ENCODE measurements around the gene ST6GALNAC2. TPM values are rescaled to one million over a fixed set of nuclear protein-coding genes. Genes with fewer than 3 reads are reported as not detected.

Gene ST6GALNAC2
- total RNA-seq, 2 experiments from 2014 or later: not detected

DNA sequence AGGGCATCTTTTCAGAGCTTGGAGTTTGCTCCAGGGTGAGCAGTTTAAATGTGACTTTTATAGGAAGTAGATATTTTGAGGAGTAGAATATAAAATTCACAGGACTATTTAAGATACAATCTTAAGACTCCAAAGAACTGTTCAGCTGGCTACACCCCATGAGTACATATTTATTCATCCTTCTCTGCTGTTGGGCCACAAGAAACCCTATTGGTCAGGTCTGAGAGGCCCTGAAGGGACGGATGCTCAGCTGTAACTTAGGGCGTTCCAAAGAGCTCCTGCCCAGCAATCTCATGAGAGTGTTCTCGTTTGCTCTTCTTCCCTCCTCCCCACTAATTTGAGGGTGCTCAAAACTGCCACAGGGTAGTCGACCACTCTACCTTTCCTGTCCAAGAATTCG, 7.3 kb downstream of the ST6GALNAC2 start:
- CTCF ChIA-PET: interaction anchor here (1.1 to 2.2 kb wide), 4 partner anchors 34 to 103 kb away, joined by 3 to 9 read pairs (median 4); no protein-coding TSS in a partner anchor
- peaks cover 4% of the 10 kb centered on the region for H3K27me3 Mint-ChIP-seq (ENCODE audit: low read depth)
- H3K9me3 Mint-ChIP-seq: no peaks in the 10 kb centered on the region
- H3K27ac Mint-ChIP-seq: no peak overlapping the region
- intact Hi-C loops (cut with micrococcal nuclease): no loop called here
- no peaks in the 10 kb centered on the region for H3K36me3 Mint-ChIP-seq (ENCODE audit: low read depth)
- no peak overlapping the region for H3K4me3 Mint-ChIP-seq
- DNase-seq: no peak
- peaks cover 5% of the 10 kb centered on the region for H3K4me1 Mint-ChIP-seq (ENCODE audit: low read depth)

DNA sequence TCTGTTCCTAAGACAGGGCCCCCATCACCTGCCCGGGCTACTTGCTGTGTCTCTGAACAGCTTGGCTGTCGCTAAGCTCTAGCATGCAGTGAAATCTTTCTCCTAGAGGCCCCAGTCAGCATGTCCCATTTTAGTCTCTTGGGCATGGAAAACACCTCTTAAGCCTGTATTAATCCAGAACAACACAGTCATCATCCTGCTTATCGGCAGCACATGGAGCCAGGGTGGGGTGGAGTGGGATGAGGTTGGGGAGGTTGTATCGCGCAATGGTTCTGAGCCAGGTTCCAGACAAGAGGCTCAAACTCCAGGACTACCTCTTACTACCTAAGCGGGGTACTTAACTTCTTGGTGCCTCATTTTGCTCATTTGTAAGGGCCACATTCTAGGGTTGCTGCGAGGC, 7.8 kb downstream of the ST6GALNAC2 start:
- Mint-ChIP-seq H3K27me3 (ENCODE audit: low read depth) (peaks cover 4% of the 10 kb centered on the region), H3K36me3 (ENCODE audit: low read depth) (no peaks in the 10 kb centered on the region), H3K27ac (no peak overlapping the region), H3K4me1 (ENCODE audit: low read depth) (peaks cover 5% of the 10 kb centered on the region), H3K9me3 (no peaks in the 10 kb centered on the region), H3K4me3 (no peak overlapping the region)
- no peak for DNase-seq
- intact Hi-C loops (cut with micrococcal nuclease): no loop called here
- CTCF ChIA-PET: interaction anchor here (1.2 to 2.2 kb wide), 4 partner anchors 10 to 104 kb away, joined by 4 to 9 read pairs (median 4); no protein-coding TSS in a partner anchor

DNA sequence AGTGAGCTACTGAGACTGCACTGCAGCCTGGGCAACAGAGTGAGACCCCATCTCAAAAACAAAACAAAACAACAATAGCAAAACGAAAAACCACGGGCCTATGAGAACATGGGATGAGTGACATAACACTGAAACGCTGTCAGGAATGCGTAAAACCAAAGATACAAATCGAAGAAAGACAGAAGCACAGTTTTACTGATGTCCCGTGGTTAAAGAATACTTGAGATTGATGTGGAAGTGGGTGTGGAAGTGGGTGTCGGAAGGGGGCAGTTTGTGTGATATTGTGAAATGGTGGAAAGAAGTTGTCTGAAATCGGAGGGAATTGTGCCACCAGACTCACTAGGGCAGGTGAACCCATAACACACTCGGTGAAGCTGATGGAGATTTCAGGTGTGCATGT, 9.5 kb downstream of the ST6GALNAC2 start:
- CTCF ChIA-PET: interaction anchor here (0.5 to 1.1 kb wide), 3 partner anchors 48 to 1471 kb away, joined by 3 read pairs; no protein-coding TSS in a partner anchor
- intact Hi-C loops (cut with micrococcal nuclease): no loop called here

DNA sequence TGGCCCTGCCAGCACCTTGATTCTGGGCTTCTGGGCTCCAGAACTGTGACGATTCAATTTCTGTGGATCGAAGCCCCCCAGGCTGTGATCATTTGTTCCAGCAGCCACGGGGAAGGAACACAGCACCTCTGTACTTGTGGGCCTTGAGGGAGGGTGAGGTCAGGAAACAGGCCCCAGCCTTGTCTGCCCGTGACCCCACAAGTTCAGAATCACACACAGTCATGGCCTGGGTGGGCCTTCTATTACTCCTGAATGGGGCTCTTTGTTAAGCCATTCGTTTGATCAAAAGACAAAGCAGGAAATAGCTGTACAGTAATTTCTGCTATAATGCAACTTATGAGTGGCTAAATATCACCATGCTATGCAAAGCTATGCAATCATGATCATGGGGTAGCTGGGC, 10.1 kb downstream of the ST6GALNAC2 start:
- no peak for DNase-seq
- H3K27me3 Mint-ChIP-seq (ENCODE audit: low read depth): no peaks in the 10 kb centered on the region
- H3K9me3 Mint-ChIP-seq: no peaks in the 10 kb centered on the region
- no peak overlapping the region for H3K4me3 Mint-ChIP-seq
- H3K27ac Mint-ChIP-seq: no peak overlapping the region
- intact Hi-C loops (cut with micrococcal nuclease): no loop called here
- no peaks in the 10 kb centered on the region for H3K36me3 Mint-ChIP-seq (ENCODE audit: low read depth)
- CTCF ChIA-PET: interaction anchor here (0.5 to 1.1 kb wide), 2 partner anchors 48 to 1472 kb away, joined by 3 read pairs; no protein-coding TSS in a partner anchor
- H3K4me1 Mint-ChIP-seq (ENCODE audit: low read depth): peaks cover 5% of the 10 kb centered on the region

More for the DNA sequence above, 9.5 kb downstream of the ST6GALNAC2 start:
- H3K27me3 Mint-ChIP-seq (ENCODE audit: low read depth): no peaks in the 10 kb centered on the region
- no peak overlapping the region for H3K4me3 Mint-ChIP-seq
- no peaks in the 10 kb centered on the region for H3K36me3 Mint-ChIP-seq (ENCODE audit: low read depth)
- no peaks in the 10 kb centered on the region for H3K9me3 Mint-ChIP-seq
- H3K27ac Mint-ChIP-seq: no peak overlapping the region
- H3K4me1 Mint-ChIP-seq (ENCODE audit: low read depth): peaks cover 5% of the 10 kb centered on the region
- no peak for DNase-seq

DNA sequence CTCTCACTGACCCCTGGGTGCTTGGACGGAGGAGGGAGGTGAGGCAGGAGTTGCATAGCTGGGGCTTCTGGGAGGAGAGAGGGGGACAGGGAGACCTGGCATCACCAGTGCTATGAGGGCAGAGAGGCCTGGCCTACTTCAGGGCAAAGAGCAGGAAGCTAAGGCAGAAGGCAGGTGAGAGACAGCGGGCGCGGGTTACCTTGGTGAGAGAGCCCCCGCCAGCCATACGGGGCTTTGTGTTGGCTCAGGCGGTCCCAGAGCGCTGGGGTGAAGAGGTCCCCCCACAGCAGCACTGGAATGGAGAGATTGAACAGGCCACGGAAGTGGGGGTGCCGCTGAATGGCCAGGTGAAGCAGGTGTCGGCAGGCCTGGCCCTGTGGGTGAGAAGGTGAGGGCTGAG, 11.5 kb downstream of the ST6GALNAC2 start:
- Mint-ChIP-seq H3K36me3 (ENCODE audit: low read depth) (no peaks in the 10 kb centered on the region), H3K4me1 (ENCODE audit: low read depth) (peaks cover 2% of the 10 kb centered on the region), H3K4me3 (no peak overlapping the region), H3K9me3 (no peaks in the 10 kb centered on the region), H3K27ac (no peak overlapping the region), H3K27me3 (ENCODE audit: low read depth) (no peaks in the 10 kb centered on the region)
- CTCF ChIA-PET: no interaction called here
- intact Hi-C loops (cut with micrococcal nuclease): no loop called here
- DNase-seq: no peak

DNA sequence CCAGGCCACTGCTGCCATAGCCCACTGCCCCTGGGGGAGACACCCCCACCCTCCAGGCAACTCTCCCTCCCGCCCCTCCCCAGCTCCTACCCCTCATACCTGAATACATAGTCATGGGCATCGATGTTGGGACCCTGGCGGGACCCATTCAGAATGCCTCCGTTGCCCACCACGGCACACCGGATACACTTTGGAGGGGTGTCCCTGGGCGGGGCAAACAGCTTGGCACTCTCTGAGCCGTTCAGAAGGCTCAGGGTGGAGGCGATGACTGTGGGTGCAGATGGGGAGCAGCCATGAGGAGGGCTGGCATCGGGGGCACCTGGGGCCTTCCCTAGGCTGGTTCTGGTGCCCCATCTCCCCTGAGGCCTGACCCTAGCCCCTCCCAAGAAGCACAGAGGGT, 12.6 kb downstream of the ST6GALNAC2 start:
- peaks cover 2% of the 10 kb centered on the region for H3K4me1 Mint-ChIP-seq (ENCODE audit: low read depth)
- H3K27ac Mint-ChIP-seq: no peak overlapping the region
- CTCF ChIA-PET: no interaction called here
- intact Hi-C loops (cut with micrococcal nuclease): no loop called here
- no peaks in the 10 kb centered on the region for H3K9me3 Mint-ChIP-seq
- H3K27me3 Mint-ChIP-seq (ENCODE audit: low read depth): no peaks in the 10 kb centered on the region
- H3K4me3 Mint-ChIP-seq: no peak overlapping the region
- H3K36me3 Mint-ChIP-seq (ENCODE audit: low read depth): no peaks in the 10 kb centered on the region
- DNase-seq: no peak

DNA sequence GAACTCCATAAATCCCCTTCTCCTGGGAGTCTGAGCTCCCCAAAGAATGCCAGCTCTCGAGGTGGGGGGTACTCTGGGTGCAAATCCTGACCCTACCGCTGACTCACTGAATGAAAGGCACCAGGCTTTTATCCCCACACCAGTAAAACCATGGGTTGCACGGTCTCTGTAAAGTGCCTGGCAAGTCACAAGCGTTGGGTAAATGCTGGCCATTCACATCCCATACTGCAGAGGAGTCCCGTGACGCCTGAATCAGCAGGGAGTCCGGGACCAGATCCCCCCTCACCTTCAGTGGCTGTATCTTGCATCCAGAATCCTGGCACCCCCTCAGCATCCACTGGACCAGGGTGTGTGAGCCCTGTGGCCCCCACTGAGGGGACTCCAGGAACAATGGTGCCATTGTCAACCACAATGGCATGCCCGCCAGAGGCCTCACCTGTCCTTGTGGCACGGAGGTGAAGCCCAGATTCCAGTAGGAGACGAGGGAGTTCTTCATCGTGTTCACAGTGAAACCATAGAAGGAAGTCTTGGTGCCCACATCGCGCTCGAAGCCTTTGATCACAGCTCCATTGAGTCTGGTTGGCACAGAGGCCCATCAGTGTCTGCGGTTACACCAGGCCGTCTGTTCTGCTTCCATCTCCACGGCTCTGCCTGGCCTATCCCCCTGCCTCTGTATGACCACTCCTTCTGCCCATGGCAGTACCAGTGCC, 13.3 kb downstream of the ST6GALNAC2 start:
- H3K27me3 Mint-ChIP-seq (ENCODE audit: low read depth): no peaks in the 10 kb centered on the region
- H3K9me3 Mint-ChIP-seq: no peaks in the 10 kb centered on the region
- H3K4me1 Mint-ChIP-seq (ENCODE audit: low read depth): peaks cover 2% of the 10 kb centered on the region
- intact Hi-C loops (cut with micrococcal nuclease): no loop called here
- DNase-seq: no peak
- no peak overlapping the region for H3K4me3 Mint-ChIP-seq
- H3K27ac Mint-ChIP-seq: no peak overlapping the region
- no peaks in the 10 kb centered on the region for H3K36me3 Mint-ChIP-seq (ENCODE audit: low read depth)
- CTCF ChIA-PET: interaction anchor here (0.5 kb wide), 1 partner anchor 569 kb away, joined by 3 read pairs; no protein-coding TSS in a partner anchor

DNA sequence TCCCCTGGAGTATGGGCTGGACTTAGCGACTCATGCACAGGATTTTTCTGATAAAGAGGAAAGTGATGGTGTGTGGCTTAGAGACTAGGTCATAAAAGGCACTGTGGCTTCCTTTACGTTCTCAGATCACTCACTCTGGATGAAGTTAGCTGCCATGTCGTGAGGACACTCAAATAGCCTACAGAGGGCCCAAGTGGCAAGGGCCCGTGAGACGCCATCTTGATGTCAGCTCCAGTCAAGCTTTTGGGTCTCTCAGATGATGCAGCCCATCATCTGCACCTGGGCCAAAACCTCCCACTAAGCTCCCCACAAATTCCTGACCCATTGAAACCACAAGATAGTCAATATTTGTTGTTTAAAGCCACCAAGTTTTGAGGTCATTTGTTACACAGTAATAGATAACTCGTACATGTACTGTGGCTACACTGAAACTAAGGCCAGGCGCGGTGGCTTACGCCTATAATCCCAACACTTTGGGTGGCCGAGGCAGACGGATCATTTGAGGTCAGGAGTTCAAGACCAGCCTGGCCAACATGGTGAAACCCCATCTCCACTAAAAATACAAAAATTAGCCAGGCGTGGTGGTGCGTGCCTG, 14.7 kb downstream of the ST6GALNAC2 start:
- H3K27ac Mint-ChIP-seq: no peak overlapping the region
- intact Hi-C loops (cut with micrococcal nuclease): no loop called here
- H3K27me3 Mint-ChIP-seq (ENCODE audit: low read depth): no peaks in the 10 kb centered on the region
- CTCF ChIA-PET: interaction anchor here (2.1 kb wide), 1 partner anchor 54 kb away, joined by 6 read pairs; no protein-coding TSS in a partner anchor
- peaks cover 6% of the 10 kb centered on the region for H3K36me3 Mint-ChIP-seq (ENCODE audit: low read depth)
- no peak overlapping the region for H3K4me3 Mint-ChIP-seq
- no peaks in the 10 kb centered on the region for H3K9me3 Mint-ChIP-seq
- H3K4me1 Mint-ChIP-seq (ENCODE audit: low read depth): peaks cover 5% of the 10 kb centered on the region
- no peak for DNase-seq

DNA sequence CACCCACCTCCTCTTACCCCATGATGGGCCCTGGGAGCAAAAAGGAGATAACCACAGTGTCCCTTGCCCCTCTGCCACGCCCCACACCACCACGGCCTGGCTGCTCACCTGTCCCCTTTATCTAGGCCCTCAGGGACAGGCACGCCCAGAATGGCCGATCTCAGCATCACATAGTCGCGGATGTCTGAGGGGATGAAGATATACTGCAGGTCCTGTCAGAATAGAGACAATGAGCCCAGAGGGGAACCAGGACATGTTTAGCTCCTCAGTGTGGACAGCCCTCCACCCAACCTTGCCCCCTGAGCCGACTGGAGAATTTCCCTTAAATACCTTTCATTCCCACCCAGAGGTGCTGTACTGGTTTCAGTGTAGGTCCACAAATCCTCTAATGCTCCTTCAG, 15.2 kb downstream of the ST6GALNAC2 start:
- Mint-ChIP-seq H3K36me3 (ENCODE audit: low read depth) (peaks cover 11% of the 10 kb centered on the region), H3K4me1 (ENCODE audit: low read depth) (peaks cover 9% of the 10 kb centered on the region), H3K27me3 (ENCODE audit: low read depth) (no peaks in the 10 kb centered on the region), H3K27ac (no peak overlapping the region), H3K9me3 (no peaks in the 10 kb centered on the region), H3K4me3 (no peak overlapping the region)
- CTCF ChIA-PET: interaction anchor here (2.1 kb wide), 1 partner anchor 54 kb away, joined by 6 read pairs; no protein-coding TSS in a partner anchor
- no peak for DNase-seq
- intact Hi-C loops (cut with micrococcal nuclease): no loop called here

DNA sequence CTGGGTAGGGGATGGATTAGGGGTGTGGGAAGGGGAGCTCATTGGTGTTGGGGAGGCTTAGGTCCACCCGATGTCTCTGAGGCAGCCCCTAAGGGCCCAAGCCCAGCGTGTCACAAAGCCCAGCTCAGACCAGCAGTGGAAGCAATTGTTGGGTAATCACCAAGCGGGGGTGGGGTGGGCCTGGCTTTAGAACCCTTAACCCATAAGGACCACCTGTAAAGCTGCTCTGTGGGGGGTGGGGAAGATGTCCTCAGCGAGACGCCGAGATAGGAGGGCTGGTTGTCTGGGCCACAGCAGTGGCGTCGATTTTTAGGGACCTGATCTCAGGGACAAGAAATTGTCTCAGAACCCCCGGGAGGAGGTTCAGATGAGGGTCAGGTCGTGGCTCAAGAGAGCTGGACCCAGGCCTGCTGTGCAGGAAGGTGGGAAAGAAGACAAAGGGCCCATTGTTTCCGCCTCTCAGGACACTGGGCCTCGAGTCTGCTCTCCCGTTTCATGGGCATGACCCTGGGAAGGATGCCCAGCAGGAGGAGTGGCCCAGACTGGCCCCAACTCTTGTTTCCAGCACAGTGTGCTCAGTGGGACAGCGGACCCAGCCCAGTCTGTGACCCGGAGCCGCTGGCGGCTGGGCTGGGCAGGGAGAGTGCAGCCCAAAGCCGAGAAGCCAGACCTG, 15.9 kb downstream of the ST6GALNAC2 start:
- peaks cover 17% of the 10 kb centered on the region for H3K36me3 Mint-ChIP-seq (ENCODE audit: low read depth)
- peaks cover 16% of the 10 kb centered on the region for H3K4me1 Mint-ChIP-seq (ENCODE audit: low read depth)
- no peak overlapping the region for H3K4me3 Mint-ChIP-seq
- H3K9me3 Mint-ChIP-seq: no peaks in the 10 kb centered on the region
- CTCF ChIA-PET: interaction anchor here (0.6 to 2.1 kb wide), 2 partner anchors 55 to 403 kb away, joined by 3 to 6 read pairs; no protein-coding TSS in a partner anchor
- no peaks in the 10 kb centered on the region for H3K27me3 Mint-ChIP-seq (ENCODE audit: low read depth)
- no peak for DNase-seq
- intact Hi-C loops (cut with micrococcal nuclease): no loop called here
- H3K27ac Mint-ChIP-seq: no peak overlapping the region

DNA sequence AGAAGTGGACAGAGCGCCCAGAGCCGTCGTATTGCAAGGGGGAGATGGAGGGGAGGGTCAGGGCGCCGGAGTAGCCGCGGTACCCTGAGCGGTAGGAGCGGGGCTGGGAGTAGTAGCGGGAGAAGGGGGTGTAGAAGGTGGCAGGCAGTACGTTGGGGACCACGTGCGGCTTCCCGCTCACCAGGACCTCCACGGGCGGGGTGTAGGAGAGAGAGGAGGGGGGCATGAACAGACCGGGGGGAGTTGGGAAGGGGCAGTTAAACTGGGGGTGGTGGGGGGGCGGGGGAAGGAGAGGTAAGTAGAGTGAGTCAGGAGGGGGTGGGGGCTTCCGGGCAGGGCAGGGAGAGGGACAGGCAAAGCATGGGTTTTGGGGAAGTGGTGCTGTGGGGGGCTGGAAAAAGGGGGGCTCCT, 16.8 kb downstream of the ST6GALNAC2 start:
- no peak for DNase-seq
- no peak overlapping the region for H3K4me3 Mint-ChIP-seq
- no peak overlapping the region for H3K27ac Mint-ChIP-seq
- H3K9me3 Mint-ChIP-seq: no peaks in the 10 kb centered on the region
- intact Hi-C loops (cut with micrococcal nuclease): no loop called here
- H3K4me1 Mint-ChIP-seq (ENCODE audit: low read depth): peaks cover 17% of the 10 kb centered on the region
- no peaks in the 10 kb centered on the region for H3K27me3 Mint-ChIP-seq (ENCODE audit: low read depth)
- CTCF ChIA-PET: no interaction called here
- H3K36me3 Mint-ChIP-seq (ENCODE audit: low read depth): peaks cover 19% of the 10 kb centered on the region

DNA sequence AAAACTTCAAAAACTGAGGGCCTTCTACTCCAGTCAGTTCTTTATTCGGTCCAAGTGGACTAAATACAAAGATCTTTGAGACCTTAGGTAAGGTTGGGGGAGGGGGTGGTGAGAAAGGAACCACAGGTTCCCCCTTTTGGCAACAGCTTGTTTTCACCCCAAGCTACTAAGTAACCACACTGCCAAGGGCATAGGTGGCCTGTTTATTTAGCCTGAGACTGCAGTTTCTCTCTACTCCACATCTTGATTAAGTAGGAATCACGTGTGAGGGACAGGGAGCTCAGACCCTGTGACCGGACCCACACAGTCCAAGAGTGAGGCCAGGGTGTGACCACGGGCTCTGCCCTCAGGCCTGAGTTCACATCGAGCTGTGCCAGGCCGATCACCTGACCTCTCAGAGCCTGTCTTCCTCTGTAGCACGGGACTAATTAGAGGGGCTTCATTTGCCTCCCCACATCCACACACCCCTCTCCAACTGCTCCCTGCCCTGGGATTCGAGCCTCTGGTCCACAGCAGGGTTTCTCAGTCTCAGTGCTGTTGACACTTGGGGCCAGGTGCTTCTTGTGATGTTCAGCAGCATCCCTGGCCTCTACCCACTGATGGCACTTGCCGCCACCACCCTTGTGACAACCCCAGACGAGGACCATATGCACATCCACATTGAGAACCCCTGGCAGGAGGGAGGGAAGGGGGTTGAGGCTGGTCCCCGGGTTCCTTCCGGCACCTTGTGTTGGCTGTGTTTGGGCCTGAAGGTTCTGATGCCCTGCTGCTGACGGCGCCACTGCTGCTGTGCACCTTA, 17.8 kb downstream of the ST6GALNAC2 start:
- peaks cover 23% of the 10 kb centered on the region for H3K4me1 Mint-ChIP-seq (ENCODE audit: low read depth)
- no peaks in the 10 kb centered on the region for H3K9me3 Mint-ChIP-seq
- no peaks in the 10 kb centered on the region for H3K27me3 Mint-ChIP-seq (ENCODE audit: low read depth)
- no peak for DNase-seq
- no peak overlapping the region for H3K4me3 Mint-ChIP-seq
- H3K27ac Mint-ChIP-seq: no peak overlapping the region
- H3K36me3 Mint-ChIP-seq (ENCODE audit: low read depth): peaks cover 26% of the 10 kb centered on the region
- CTCF ChIA-PET: interaction anchor here (1.4 to 1.7 kb wide), 2 partner anchors 9 to 146 kb away, joined by 4 to 5 read pairs; no protein-coding TSS in a partner anchor
- intact Hi-C loops (cut with micrococcal nuclease): no loop called here

Data from activated naive CD4-positive, alpha-beta T cell treated with anti-CD3 and anti-CD28 coated beads for 36 hours (primary cell).